ENCODE measurements around the gene USP6NL.

The USP6NL gene

DNA sequence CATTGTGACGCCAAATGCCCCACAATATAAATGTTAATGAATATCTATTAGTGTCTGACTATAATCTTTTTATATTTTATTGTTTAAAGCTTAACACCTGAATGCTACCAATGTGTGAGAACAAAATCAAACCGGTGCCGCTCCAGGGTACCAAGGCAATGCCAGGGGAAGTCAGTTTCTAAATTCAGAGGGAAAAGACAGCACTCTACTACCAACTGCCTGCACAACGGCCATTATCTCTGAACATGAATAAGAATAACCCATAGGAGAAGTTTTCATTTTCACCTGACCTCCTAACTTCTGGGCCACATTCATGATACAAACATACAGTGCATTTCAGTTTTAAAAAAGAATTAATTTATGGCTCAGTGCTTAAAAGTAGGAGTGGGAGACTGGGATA, 21.7 kb downstream of the USP6NL start:
- peaks cover 11% of the 10 kb centered on the region for H3K4me1 ChIP-seq (ENCODE audit: insufficient read depth, low read length, poor library complexity, severe bottlenecking)
- H3K4me3 ChIP-seq (ENCODE audit: low read length, poor library complexity, severe bottlenecking) = no peak overlapping the region
- no peak overlapping the region for H3K4me2 ChIP-seq (ENCODE audit: low read depth, low read length, poor library complexity, severe bottlenecking)
- peaks cover 6% of the 10 kb centered on the region; the same call in 1 of the 2 replicates for H3K9me3 ChIP-seq (ENCODE audit: insufficient read depth, low read depth, low read length)
- H3K9me2 ChIP-seq (replicated peaks; ENCODE audit: low read depth, low read length) = no peaks in the 10 kb centered on the region
- H4K20me1 ChIP-seq (ENCODE audit: insufficient read depth, low read length, poor library complexity, severe bottlenecking) = peaks cover 5% of the 10 kb centered on the region
- no peak for TF ChIP-seq EZH2phosphoT487 (IDR thresholded peaks at IDR 0.05; ENCODE audit: borderline replicate concordance)
- TF ChIP-seq, protein P1, sequence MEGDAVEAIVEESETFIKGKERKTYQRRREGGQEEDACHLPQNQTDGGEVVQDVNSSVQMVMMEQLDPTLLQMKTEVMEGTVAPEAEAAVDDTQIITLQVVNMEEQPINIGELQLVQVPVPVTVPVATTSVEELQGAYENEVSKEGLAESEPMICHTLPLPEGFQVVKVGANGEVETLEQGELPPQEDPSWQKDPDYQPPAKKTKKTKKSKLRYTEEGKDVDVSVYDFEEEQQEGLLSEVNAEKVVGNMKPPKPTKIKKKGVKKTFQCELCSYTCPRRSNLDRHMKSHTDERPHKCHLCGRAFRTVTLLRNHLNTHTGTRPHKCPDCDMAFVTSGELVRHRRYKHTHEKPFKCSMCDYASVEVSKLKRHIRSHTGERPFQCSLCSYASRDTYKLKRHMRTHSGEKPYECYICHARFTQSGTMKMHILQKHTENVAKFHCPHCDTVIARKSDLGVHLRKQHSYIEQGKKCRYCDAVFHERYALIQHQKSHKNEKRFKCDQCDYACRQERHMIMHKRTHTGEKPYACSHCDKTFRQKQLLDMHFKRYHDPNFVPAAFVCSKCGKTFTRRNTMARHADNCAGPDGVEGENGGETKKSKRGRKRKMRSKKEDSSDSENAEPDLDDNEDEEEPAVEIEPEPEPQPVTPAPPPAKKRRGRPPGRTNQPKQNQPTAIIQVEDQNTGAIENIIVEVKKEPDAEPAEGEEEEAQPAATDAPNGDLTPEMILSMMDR (conservative IDR thresholded peaks at IDR 0.05; ENCODE audit: low read length) = no peak
- H3K36me3 ChIP-seq (ENCODE audit: insufficient read depth, low read length) = peaks cover 16% of the 10 kb centered on the region; the same call in 1 of the 2 replicates
- no peak overlapping the region for H2AFZ ChIP-seq (ENCODE audit: low read length)
- no peaks in the 10 kb centered on the region for H3F3A ChIP-seq (ENCODE audit: low read depth)
- no peak overlapping the region for H3K9ac ChIP-seq (ENCODE audit: low read depth, low read length, poor library complexity, severe bottlenecking)
- no peaks in the 10 kb centered on the region for H3K27me3 ChIP-seq (ENCODE audit: insufficient read depth, low read length, poor library complexity, severe bottlenecking)
- H3K79me2 ChIP-seq (ENCODE audit: insufficient read depth, low read length) = peaks cover 69% of the 10 kb centered on the region

DNA sequence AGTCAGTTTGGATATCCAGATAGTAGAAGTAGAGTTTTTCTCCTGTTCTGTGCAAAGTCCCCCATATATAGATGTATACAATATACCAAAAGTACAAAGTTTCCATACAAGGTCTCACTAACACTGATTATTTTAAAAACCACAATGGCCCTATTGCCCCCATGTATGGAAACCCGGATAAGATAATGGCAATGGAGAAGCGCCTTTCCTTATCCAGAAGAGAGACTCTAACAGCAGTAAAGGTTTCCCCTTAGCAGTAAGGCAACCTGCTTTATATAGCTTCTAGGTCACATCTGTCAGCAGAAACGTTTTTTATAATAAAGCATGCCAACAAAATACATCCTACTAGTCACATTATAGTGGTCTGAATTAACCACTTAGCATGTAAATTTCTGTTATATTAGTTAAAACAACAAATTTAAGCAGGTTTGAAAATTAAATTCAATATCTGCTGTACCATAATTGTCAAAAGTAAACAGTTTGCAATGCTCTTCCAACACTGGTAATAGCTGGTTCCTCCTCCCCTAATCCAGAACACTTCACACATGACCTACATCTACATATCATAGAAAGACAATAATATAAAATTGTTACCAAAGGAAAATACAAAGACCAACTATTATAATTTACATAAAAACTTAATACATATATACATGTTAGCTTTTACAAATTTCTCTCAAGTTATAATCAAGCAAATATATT, 22.4 kb downstream of the USP6NL start:
- Histone ChIP-seq H3K79me2 (ENCODE audit: insufficient read depth, low read length) (peaks cover 69% of the 10 kb centered on the region), H3K9me3 (ENCODE audit: insufficient read depth, low read depth, low read length) (peaks cover 7% of the 10 kb centered on the region; the same call in 1 of the 2 replicates), H3K9ac (ENCODE audit: low read depth, low read length, poor library complexity, severe bottlenecking) (no peak overlapping the region), H4K20me1 (ENCODE audit: insufficient read depth, low read length, poor library complexity, severe bottlenecking) (peaks cover 5% of the 10 kb centered on the region), H3K4me1 (ENCODE audit: insufficient read depth, low read length, poor library complexity, severe bottlenecking) (peaks cover 11% of the 10 kb centered on the region), H3K4me3 (ENCODE audit: low read length, poor library complexity, severe bottlenecking) (no peak overlapping the region), H3K27me3 (ENCODE audit: insufficient read depth, low read length, poor library complexity, severe bottlenecking) (no peaks in the 10 kb centered on the region), H3K36me3 (ENCODE audit: insufficient read depth, low read length) (peaks cover 12% of the 10 kb centered on the region; the same call in 1 of the 2 replicates), H2AFZ (ENCODE audit: low read length) (no peak overlapping the region), H3K4me2 (ENCODE audit: low read depth, low read length, poor library complexity, severe bottlenecking) (no peak overlapping the region), H3K9me2 (replicated peaks; ENCODE audit: low read depth, low read length) (no peaks in the 10 kb centered on the region), H3F3A (ENCODE audit: low read depth) (no peaks in the 10 kb centered on the region)
- TF ChIP-seq EZH2phosphoT487 (IDR thresholded peaks at IDR 0.05; ENCODE audit: borderline replicate concordance) = no peak
- TF ChIP-seq, protein P1 (conservative IDR thresholded peaks at IDR 0.05; ENCODE audit: low read length) = no peak

DNA sequence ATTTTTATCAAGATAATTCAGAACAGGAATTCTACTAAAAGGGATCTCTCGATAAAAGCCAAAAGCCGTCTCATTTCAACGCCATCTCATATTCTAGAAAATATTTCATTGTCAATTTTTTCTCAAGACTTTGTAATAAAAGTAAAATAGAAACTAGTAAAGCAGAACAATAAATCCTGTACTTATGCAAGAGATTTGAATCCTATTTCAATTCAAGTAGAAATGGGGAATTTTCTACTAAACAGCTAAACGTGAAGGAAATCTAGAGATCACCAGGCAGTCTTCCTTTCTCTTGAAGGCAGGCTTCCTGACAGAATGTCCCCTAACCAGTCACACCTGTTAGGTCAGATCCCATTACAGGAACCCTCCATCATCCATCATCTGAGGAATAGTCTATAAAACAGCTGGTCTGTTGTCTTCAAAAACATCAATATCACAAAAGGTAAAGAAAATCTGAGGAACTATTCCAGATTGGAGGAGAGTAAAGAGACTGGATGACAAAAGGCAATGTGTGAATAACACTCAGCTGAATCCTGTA, 23.7 kb downstream of the USP6NL start:
- TF ChIP-seq, protein P1 (conservative IDR thresholded peaks at IDR 0.05; ENCODE audit: low read length) = no peak
- TF ChIP-seq EZH2phosphoT487 (IDR thresholded peaks at IDR 0.05; ENCODE audit: borderline replicate concordance) = no peak
- Histone ChIP-seq H3K4me3 (ENCODE audit: low read length, poor library complexity, severe bottlenecking) (no peak overlapping the region), H4K20me1 (ENCODE audit: insufficient read depth, low read length, poor library complexity, severe bottlenecking) (peaks cover 5% of the 10 kb centered on the region), H3K9ac (ENCODE audit: low read depth, low read length, poor library complexity, severe bottlenecking) (no peak overlapping the region), H3K79me2 (ENCODE audit: insufficient read depth, low read length) (peaks cover 67% of the 10 kb centered on the region), H3F3A (ENCODE audit: low read depth) (no peaks in the 10 kb centered on the region), H3K36me3 (ENCODE audit: insufficient read depth, low read length) (peaks cover 7% of the 10 kb centered on the region; the same call in 1 of the 2 replicates), H3K9me3 (ENCODE audit: insufficient read depth, low read depth, low read length) (peaks cover 7% of the 10 kb centered on the region; the same call in 1 of the 2 replicates), H3K27me3 (ENCODE audit: insufficient read depth, low read length, poor library complexity, severe bottlenecking) (no peaks in the 10 kb centered on the region), H3K4me2 (ENCODE audit: low read depth, low read length, poor library complexity, severe bottlenecking) (no peak overlapping the region), H2AFZ (ENCODE audit: low read length) (no peak overlapping the region), H3K4me1 (ENCODE audit: insufficient read depth, low read length, poor library complexity, severe bottlenecking) (peaks cover 11% of the 10 kb centered on the region), H3K9me2 (replicated peaks; ENCODE audit: low read depth, low read length) (no peaks in the 10 kb centered on the region)
